ENCODE results near the gene CYP11A1.
"Not testable (repeated sequence)": the region's sequence is repeated elsewhere in the genome, so short reads cannot be mapped to it uniquely, and the experiment has no call there.

Gene CYP11A1

GRCh38 chr15:74373731-74374647 is 6.5 kb upstream of the CYP11A1 start:
- DNase-seq: peak; percentile 9 to 68

GRCh38 chr15:74373056-74373650 is 5.7 kb upstream of the CYP11A1 start:
- DNase-seq: no peak

GRCh38 chr15:74370471-74370870 is 3.0 kb upstream of the CYP11A1 start:
- DNase-seq: no peak

- no peak for DNase-seq
Measured at GRCh38 chr15:74369756-74370155, 2.3 kb upstream of the CYP11A1 start.

GRCh38 chr15:74369084-74369745 is 1.8 kb upstream of the CYP11A1 start:
- DNase-seq: no peak

- no peak for DNase-seq
Measured at GRCh38 chr15:74368121-74368520, 675 bp upstream of the CYP11A1 start.

GRCh38 chr15:74365598-74366445 is 1.6 kb downstream of the CYP11A1 start:
- DNase-seq: no peak

- DNase-seq: no peak
Measured at GRCh38 chr15:74364936-74365597, 2.4 kb downstream of the CYP11A1 start.

- no peak for DNase-seq
Measured at GRCh38 chr15:74362482-74362881, 5.0 kb downstream of the CYP11A1 start.

GRCh38 chr15:74360855-74361254 is 6.6 kb downstream of the CYP11A1 start:
- DNase-seq: not testable (repeated sequence)

GRCh38 chr15:74359376-74359775 is 8.1 kb downstream of the CYP11A1 start:
- not testable (repeated sequence) for DNase-seq

GRCh38 chr15:74357514-74357913 is 9.9 kb downstream of the CYP11A1 start:
- DNase-seq: not testable (repeated sequence)

- not testable (repeated sequence) for DNase-seq
Measured at GRCh38 chr15:74356050-74356449, 11.4 kb downstream of the CYP11A1 start.

- not testable (repeated sequence) for DNase-seq
Measured at GRCh38 chr15:74353992-74354391, 13.5 kb downstream of the CYP11A1 start.

GRCh38 chr15:74352393-74352910 is 15.0 kb downstream of the CYP11A1 start:
- DNase-seq: no peak

GRCh38 chr15:74351670-74352069 is 15.8 kb downstream of the CYP11A1 start:
- no peak for DNase-seq

GRCh38 chr15:74350295-74351275 is 16.9 kb downstream of the CYP11A1 start:
- no peak for DNase-seq

GRCh38 chr15:74349241-74349778 is 18.1 kb downstream of the CYP11A1 start:
- no peak for DNase-seq

GRCh38 chr15:74347757-74348250 is 19.6 kb downstream of the CYP11A1 start:
- DNase-seq: no peak

GRCh38 chr15:74345051-74345450 is 22.4 kb downstream of the CYP11A1 start:
- DNase-seq: no peak
